Thyroid gland (tissue), 4 donors: ENCODE results near the gene CSTF1. TPM values are rescaled to one million over a fixed set of nuclear protein-coding genes. Genes with fewer than 3 reads are reported as not detected.

Source experiments
- DNase-seq, 2 donors: peaks; one replicate each; pipeline ENCODE4 v3.0.0-alpha.2; 2019
- H3K27ac ChIP-seq, 3 donors: fragments of 200-600 bp; sonication (generic); 1 replicate in 2 of 3; 2 replicates in 1 of 3; pipeline ENCODE4 v1.5.1; 2016 to 2019; ENCODE audit warnings: mild to moderate bottlenecking in 1 of 3, moderate library complexity in 1 of 3
- H3K27me3 ChIP-seq: fragments of 200-600 bp; sonication (generic); one replicate; pipeline ENCODE4 v1.5.1; 2019
- H3K36me3 ChIP-seq, 2 donors: fragments of 200-600 bp; sonication (generic); one replicate each; pipeline ENCODE4 v1.5.1; 2016 to 2019
- H3K4me1 ChIP-seq, 2 donors: fragments of 200-600 bp; sonication (generic); one replicate each; pipeline ENCODE4 v1.5.1; 2017 to 2019
- H3K4me3 ChIP-seq, 3 donors: fragments of 200-600 bp; sonication (generic); replicated peaks in 1 of 3; 1 replicate in 2 of 3; 2 replicates in 1 of 3; pipeline ENCODE4 v1.5.1; 2016; ENCODE audit warnings: mild to moderate bottlenecking in 1 of 3
- H3K9me3 ChIP-seq: fragments of 200-600 bp; sonication (generic); one replicate; pipeline ENCODE4 v1.5.1; 2017
- POLR2A ChIP-seq, 2 donors: fragments of 450-650 bp; IDR thresholded peaks; one replicate each; pipeline ENCODE4 v1.6.1; 2017; ENCODE audit warnings: antibody characterized with exemption in 2 of 2, mild to moderate bottlenecking in 2 of 2, moderate library complexity in 1 of 2
- WGBS, 2 donors: methylation state at CpG; one replicate each; pipeline ENCODE4 v1.1.5; 2017; 5-methylcytosine and 5-hydroxymethylcytosine counted together
- intact Hi-C: fragments of 100-400 bp; cut with DNase I; formaldehyde crosslinking; loops from one replicate; pipeline ENCODE4 v1.15.1; 2023
- total RNA-seq, 4 donors: library from RNA; depleted of rRNA; stranded (reverse); fragments of >200 nt; gene quantifications; one replicate each; pipeline ENCODE4 v1.2.3, GENCODE V29; 2016
- TF ChIP-seq, protein P1 (sequence below), 6 experiments: fragments of 200-600 bp in 3 of 6; fragments of 450-650 bp in 3 of 6; sonication (generic) in 3 of 6; IDR thresholded peaks; one replicate each; pipeline ENCODE4 v1.5.1; 2016 to 2019; ENCODE audit warnings: antibody characterized with exemption in 6 of 6, mild to moderate bottlenecking in 2 of 6, inconsistent platforms in 1 of 6, moderate library complexity in 1 of 6

The CSTF1 gene
- total RNA-seq, 4 donors from 2014 or later: 26.9 to 36.8 (median 32.6) TPM

GRCh38 chr20:56453352-56453751 is 60.9 kb downstream of the CSTF1 start:
- H3K9me3 ChIP-seq: no peaks in the 10 kb centered on the region
- no peak overlapping the region for H3K4me3 ChIP-seq
- no peaks in the 10 kb centered on the region for H3K4me1 ChIP-seq
- no peak overlapping the region for H3K27ac ChIP-seq
- no peaks in the 10 kb centered on the region for H3K27me3 ChIP-seq
- DNase-seq: no peak
- WGBS, 2 donors: 84 to 87% methylated on average over 5 of the region's 5 CpGs
- no peak for TF ChIP-seq POLR2A (IDR thresholded peaks at IDR 0.05)
- TF ChIP-seq, protein P1, sequence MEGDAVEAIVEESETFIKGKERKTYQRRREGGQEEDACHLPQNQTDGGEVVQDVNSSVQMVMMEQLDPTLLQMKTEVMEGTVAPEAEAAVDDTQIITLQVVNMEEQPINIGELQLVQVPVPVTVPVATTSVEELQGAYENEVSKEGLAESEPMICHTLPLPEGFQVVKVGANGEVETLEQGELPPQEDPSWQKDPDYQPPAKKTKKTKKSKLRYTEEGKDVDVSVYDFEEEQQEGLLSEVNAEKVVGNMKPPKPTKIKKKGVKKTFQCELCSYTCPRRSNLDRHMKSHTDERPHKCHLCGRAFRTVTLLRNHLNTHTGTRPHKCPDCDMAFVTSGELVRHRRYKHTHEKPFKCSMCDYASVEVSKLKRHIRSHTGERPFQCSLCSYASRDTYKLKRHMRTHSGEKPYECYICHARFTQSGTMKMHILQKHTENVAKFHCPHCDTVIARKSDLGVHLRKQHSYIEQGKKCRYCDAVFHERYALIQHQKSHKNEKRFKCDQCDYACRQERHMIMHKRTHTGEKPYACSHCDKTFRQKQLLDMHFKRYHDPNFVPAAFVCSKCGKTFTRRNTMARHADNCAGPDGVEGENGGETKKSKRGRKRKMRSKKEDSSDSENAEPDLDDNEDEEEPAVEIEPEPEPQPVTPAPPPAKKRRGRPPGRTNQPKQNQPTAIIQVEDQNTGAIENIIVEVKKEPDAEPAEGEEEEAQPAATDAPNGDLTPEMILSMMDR (IDR thresholded peaks at IDR 0.05): no peak
- H3K36me3 ChIP-seq: no peaks in the 10 kb centered on the region
- intact Hi-C loops: no loop called here

DNA sequence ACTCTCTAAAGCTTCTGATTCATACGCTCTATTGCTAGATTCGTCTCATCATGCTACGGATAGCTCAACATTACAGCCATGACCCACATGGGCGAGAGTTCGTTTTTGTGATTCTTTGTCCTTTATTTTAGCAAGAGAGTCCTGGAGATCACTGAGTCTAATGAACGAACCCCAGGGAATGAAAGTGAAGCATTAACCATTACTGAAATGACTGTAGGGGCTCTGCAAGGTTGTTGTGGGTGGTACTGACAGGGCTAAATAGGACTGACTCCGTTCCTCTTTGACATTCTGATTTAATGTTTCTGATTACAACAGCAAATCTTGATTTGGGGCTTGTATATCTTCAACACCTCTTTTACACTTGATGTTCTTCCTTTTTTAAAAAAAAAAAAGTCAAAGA is 62.3 kb downstream of the CSTF1 start:
- no peak for DNase-seq
- no peak for TF ChIP-seq POLR2A (IDR thresholded peaks at IDR 0.05)
- TF ChIP-seq, protein P1 (IDR thresholded peaks at IDR 0.05): no peak
- no peaks in the 10 kb centered on the region for H3K36me3 ChIP-seq
- H3K4me1 ChIP-seq: no peaks in the 10 kb centered on the region
- intact Hi-C loops: no loop called here
- H3K4me3 ChIP-seq: no peak overlapping the region
- 79 to 85% methylated on average over 7 of the region's 7 CpGs for WGBS, 2 donors
- H3K9me3 ChIP-seq: no peaks in the 10 kb centered on the region
- H3K27ac ChIP-seq: no peak overlapping the region
- no peaks in the 10 kb centered on the region for H3K27me3 ChIP-seq

Other genes starting within 250 kb of the CSTF1 start
- not detected for gene MC3R, start 143.9 kb upstream of the CSTF1 start, total RNA-seq
- 10 to 100 TPM; 30.8 to 41.5 (median 38.8) TPM for gene FAM210B, start 33.7 kb upstream of the CSTF1 start, total RNA-seq
- 1 to 10 TPM in 3 of 4 donors, under 1 TPM in 1; 0.83 to 2.4 (median 2.0) TPM for gene AURKA, start 430 bp upstream of the CSTF1 start, total RNA-seq
- 1 to 10 TPM in 2 of 4 donors, under 1 TPM in 2; 0.22 to 1.6 (median 1.0) TPM for gene CASS4, start 19.6 kb downstream of the CSTF1 start, total RNA-seq
- 10 to 100 TPM; 46.1 to 68.6 (median 64.2) TPM for gene RTF2, start 76.0 kb downstream of the CSTF1 start, total RNA-seq
- under 1 TPM in 1 of 4 donors, not detected in 3; 0.54 TPM for gene FAM209A, start 132.1 kb downstream of the CSTF1 start, total RNA-seq
- gene FAM209B, start 140.6 kb downstream of the CSTF1 start, total RNA-seq: under 1 TPM in 1 of 4 donors, not detected in 3; 0.56 TPM
- gene TFAP2C, start 236.7 kb downstream of the CSTF1 start, total RNA-seq: 1 to 10 TPM; 3.2 to 6.9 (median 5.2) TPM